ENCODE data around the gene ELOVL5.
A peak's percentile ranks its signal among the peaks of the same experiment; 100 is the strongest.

The ELOVL5 gene

DNA sequence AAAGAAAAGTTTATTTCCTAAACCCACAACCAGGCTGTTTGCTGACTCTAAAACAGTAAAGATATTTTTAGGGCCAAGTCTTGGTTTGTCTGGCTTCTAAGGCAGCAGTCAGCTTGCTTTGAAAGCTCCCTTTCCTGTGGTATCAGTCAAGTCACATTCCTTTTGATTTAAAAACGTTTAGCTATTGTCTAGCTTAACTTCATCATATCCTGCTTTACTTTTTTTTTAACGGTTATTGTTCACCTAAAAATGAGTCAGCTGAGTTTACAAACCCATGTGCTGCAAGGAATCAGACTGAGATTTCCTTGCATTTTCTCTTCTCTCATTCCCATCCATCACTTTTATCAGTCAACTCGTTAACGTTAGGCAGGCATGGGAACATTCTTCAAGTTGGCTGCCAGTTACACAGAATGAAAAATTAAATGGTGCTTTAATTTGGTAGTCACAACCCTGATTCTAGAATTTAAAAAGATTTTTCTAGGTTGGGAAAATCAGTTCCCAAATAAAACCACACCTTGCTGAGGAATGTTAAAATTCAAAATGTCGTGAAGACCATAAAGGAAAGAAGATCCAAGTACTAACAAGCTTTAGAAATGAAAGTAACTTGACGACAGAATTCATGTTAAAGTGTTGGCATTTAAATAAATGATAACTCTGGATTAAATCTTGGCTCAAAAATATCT is 45.9 kb downstream of the ELOVL5 start:
- peak; percentile 48 for DNase-seq

DNA sequence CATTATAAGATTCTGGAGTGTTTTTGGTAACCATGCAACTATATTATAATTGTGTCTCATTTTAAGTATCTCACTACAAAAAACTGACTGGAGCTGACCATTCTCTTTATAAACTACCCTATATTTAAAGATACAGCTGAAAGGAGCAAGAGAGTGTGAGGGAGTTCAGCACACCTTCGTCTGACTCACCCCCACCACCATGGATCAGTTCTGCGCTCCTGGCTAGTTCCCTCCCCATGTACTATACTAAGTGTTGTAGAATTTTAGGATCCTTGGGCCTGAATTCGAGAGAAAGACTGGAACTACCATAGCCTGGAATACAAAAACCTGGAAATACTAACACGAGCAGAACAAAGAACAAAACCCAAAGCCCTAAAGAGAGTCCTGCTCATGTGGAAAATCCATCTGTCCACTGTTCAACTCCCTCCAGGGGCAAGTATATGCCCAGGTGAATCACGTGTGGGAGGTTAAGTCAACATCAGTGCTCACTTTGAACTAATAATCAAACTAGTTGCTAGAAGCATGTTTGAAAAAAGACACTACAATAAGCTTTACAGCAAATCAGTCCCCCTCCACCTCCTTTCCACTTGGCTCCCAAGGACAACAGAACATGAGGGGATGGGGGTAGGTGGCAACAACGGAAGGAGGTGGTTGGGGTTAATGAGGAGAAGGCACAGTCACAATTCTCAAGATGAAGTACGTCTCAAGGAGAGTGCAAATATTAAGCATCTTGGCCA is 46.8 kb downstream of the ELOVL5 start:
- DNase-seq = no peak

DNA sequence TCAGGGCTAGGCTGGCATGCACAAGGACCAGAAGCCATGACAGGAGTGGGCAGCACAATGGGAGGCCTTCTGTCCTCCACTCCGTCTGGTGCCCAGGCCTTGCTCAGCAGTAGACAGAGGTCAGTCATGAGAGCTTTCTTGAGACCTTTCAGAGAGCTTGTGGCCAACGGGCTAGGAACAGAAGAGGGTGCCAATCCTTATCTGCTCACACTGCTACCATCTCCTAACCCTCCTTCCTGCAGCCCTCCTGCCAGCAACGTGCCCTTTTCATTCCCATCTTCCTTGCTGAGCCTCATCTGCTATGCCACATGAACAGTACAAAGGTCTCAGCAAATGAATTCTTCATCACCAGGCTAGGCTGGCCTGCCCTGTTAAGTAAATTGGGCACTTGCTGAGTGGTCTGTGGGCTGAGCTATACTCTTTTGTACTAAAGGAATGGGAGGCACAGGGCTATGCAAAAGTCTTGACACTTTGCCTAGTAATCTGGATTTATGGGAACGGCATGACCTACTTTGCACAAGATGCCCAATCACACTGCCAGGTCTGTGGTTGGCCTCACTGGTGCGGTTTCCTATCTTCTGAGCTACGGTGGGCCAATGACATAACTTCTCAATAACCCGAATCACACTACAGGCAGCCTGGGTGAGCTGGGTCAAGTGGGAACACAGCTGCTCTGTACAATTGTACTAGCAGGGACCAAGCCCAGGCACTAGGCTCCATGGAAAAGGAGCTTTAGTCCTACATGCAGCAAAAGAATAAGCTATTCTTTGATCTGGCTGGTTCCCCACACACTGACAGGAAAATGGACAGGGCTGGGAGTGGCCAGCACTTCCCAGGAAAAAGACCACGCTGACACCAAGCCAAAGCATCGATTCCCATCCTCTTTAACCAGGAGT is 47.8 kb downstream of the ELOVL5 start:
- peak; percentile 55 for DNase-seq

DNA sequence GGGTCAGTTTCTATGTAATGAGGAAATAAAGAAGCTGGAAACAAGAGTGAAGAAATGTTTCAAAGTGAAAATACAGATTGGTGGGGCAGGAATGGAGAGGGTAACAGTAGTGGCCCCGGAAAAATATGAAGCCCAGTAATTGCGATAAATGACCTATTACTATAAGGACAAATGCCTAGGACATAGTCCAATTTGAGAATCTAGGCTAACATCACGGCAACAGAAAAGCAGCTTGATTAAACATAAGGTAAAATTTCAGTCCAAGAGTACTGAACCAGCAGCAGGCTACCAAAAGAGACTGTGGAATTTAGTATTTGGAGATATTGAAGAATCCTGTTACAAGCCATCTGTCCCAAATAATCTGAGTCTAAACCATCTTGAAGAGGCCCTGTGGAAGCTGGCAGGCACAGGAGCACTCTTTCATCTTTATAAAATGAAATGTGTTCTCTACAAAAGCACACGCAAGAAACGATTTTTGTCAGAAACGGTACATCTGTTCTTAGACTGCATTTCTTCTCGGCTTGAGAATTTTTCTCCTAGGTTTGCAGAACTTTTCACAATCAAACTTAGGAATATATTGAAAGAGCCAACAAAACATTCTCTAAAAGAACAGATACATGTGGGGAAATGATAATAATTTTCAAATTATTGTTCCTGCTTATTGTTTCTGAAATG is 49.3 kb downstream of the ELOVL5 start:
- no peak for DNase-seq

DNA sequence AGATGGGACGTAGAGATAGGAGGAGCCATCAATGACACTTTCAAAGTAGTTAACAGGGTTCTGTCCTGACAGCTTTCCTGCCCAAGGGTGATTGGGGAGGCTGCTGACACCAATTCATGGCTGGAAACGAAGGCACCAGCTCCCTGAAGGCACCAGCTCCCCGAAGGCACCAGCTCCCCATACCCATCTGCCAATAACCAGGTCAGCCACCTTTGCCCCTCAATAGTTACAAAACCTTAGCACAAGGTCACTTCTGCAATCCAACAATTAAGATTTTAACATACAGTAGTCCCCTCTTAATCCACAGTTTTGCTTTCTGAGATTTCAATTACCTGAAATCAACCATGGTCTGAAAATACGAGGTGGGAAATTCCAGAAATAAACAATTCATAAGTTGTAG is 51.7 kb downstream of the ELOVL5 start:
- no peak for DNase-seq

DNA sequence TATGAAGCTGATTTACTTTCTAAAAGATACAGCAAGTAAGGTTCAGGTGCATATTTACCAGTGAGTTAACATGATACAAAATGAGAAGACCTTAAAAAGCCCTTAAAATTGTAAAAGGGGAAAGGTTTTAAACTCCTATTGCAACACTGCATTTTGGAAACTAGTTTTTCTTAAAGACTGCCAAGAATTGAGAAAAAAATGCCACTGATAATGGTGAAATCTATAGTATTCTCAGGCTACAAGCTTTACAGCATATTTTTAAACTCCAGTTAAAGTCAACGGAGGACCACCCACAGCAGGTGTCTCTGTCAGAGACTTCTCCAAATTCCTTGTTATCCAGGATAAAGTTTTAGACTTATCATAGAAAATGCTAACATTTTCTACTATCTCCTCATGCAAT is 53.6 kb downstream of the ELOVL5 start:
- DNase-seq = no peak

DNA sequence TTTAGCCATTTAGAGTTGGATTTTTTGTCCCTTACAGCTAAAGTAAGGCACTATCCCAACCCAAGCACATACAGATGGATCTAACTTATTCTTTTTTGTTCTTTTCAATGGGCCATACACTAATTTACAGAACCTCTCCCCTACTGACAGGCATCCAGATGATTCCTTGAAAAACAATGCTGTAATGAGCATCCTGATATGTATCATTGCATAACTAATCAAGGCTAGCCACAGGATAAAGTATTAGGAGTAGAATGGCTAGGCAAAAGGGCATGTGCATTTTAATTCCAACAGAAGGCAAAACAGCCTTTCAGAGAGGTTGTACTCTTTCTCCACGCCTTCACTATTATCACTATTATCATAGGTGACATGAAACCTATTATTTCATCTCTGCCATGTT is 54.1 kb downstream of the ELOVL5 start:
- DNase-seq = no peak

DNA sequence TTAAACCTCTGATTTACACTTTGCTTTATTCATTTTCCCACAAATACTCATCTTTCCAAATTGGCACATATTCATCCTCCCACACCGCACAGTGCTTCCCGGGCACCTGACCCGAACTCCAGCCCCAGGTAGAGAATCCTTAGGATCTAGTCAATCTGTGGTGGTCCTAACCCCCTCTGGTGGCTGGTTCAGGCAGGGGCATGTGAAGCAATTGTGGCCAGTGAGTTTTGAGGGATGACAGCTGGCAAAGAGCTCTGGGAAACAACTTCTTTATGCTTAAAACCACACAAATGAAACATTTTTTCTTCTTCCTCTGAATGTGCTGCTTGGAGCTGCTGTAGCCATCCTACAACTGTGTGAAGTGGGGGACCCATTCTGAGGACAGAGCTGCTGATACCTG is 54.7 kb downstream of the ELOVL5 start:
- DNase-seq = peak; percentile 34

DNA sequence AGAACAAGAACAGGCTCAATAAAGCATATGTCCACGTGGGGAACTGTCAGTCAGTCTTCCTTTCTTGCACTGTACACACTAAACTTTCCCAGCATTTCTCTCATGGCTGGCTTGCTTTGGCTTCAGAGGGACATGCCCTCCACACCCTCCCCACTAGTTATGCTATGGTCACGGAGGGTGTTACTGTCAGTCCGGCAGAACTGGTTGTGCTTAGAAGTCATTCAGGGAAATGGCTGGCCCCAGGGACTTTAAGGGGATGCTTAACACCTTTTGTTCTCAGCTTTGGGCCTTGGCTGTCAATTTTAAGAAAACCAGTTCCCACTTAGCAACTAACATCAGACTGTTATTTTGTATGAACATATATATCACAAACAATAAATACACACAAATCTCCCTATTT is 55.1 kb downstream of the ELOVL5 start:
- no peak for DNase-seq

DNA sequence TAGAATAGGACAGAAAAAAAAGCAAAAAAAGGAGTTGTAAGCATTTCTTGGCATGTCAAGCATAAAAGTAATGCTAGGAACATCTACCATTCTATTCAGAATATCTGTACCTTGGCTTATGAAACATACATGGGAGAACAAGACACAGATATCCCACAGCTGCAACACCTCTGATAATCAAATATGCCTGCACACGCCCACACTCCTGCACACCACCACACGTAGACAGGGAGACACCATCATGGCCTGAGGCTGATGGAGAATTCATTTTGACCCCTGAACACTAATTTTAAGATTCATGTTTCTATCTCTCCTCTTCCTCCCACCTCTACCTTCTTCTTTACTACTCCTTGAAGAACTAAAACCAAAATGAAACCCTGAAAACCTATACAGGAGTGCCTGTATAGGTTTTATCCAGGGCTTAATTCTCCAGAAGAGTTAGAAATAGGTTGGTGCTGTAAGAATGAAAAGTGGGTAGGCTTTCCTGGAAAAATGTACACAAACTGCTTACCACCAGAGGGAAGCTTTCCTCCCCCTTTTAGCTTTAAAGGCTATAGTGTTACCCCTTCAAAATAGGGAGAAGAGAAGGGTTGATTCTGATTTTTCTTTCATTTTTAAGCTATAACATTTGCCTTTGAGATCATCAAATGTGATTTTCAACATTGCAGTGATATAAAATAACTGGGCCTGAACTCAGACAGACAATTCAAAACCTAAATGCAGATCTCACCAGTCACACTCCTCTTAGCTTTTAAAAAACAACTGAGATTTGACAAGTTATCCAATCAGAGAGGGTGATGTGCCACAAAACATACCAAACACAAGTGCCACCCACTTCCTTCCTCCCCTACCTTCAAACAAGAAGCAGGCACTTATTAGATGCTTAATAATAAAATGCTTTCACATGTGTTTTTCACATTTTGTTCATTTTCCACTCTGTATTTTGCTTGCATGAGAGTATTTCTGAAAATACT is 57.9 kb downstream of the ELOVL5 start:
- DNase-seq = peak; percentile 47

DNA sequence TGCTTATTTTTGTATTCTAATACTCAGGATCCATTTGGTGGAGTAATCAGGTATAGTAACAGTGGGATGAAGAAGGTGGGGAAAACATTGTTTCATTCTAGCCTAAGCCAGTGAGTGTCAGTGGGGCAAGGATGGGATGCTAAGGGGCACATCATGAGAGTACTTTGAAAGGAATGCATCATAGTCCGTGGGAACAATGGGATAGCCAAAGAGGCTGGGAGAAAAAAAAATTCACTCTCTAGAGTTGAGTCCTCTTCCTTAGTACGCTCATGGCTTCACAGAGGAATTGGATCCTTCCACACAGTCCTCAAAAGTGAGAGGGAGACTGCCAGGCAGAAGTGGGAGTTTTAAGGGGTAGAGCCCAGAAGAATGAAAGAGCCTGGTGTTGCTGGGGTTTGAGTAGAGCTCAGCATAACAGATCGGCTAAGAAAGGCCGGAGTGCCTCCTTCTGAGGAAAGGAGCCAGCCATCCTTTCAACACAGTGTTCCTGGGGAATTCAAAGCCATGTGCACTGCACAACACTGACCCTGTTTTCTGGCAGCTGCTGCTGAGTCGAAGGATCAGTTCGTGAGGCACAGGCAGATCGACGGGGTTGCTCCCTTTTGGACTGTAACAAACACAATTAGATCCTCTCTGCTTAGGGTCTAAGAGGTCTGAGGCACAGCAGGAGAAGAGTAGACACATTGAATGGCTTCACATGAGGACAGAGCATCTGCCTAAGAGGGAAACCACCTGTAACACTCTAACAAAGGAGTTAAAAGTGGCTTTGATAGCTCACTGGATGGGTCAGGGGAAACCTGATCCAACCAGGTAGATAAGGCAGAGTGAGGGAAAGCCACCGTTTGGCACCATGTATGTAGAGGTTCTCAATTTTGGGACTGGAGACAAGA is 61.2 kb downstream of the ELOVL5 start:
- DNase-seq = no peak

DNA sequence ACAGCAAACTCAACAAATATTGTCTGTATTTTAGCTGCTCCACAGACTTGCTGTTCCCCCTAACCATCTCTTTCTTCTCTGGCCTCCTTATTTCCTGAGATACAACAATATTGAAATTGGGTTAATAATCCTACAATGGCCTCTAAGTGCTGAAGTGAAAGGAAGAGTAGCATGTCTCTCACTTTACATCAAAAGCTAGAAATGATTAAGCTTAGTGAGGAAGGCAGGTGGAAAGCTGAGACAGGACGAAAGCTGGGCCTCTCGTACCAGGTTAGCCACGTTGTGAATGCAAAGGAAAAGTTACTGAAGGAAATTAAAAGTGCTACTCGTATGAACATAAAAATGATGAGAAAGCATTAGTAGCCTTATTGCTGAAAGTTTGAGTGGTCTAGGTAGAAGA is 63.8 kb downstream of the ELOVL5 start:
- no peak for DNase-seq

DNA sequence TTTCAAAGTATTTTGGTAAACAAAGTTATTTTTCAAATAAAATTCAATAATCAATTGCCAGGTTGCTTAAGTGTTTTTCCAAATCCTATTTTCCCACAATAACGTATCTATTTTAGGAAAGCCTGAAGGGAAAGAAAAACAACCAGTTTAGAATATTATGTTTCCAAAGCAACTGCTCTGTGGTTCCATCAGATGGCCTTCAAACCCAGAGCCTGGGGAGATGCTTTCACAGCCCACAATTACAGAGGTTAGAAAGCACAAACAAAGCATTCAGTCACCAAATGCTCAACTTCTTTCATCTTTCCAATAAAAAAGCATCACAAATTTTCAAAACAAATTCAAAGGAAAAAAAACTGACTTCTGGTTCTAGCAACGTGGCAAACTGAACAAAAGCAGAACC is 66.0 kb downstream of the ELOVL5 start:
- DNase-seq = no peak

DNA sequence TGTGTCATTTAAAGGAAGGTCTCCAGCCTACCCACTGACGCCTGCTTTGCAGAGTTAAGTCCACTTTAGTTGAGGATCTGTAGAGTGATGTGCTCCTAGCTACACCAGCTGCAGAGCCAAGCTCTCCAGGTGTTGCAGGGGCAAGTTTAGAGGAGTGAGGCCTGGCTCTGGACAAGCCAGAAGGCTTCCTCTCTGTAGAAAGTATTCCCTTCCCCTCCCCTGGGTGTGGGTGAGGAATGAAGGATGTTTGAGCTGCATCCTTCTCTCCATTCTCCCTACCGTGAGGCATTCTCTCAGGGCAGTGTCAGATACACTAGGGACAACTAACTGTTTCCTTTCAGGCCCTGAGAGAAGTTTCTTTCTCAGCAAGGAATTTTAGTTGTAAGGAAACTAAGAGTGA is 66.5 kb downstream of the ELOVL5 start:
- no peak for DNase-seq

DNA sequence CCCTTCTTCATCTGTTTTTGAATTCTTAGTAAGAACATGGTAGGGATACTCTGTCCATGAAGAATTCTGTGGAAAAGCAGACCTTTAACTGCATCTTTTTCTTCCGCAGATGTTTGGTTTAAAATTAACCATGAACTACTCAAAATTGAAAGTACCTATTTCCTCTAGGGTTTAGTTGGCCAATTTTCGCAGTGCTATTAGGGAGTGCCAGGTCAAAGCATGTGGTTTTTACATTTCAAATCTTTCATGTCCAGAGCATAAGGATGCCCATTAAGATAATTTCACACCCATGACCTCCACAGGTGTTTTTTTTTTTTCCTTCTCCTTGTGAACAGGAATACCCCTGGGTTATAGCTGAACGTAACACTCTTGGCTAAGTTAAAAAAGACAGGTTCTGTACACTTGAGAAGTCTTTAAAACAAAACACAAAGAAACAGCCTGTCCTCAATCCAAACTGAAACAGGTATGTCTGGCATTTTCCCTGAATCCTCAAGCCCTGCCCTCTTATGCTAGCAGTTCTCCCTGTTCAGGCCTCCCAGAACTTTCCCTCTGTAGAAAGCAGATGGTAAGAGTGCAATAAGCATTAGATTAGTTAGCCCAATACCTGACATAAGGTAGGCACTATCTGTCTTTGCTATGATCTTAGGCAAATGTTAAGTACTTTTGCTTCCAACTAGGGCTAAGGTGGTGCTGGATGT is 67.1 kb downstream of the ELOVL5 start:
- DNase-seq = no peak

DNA sequence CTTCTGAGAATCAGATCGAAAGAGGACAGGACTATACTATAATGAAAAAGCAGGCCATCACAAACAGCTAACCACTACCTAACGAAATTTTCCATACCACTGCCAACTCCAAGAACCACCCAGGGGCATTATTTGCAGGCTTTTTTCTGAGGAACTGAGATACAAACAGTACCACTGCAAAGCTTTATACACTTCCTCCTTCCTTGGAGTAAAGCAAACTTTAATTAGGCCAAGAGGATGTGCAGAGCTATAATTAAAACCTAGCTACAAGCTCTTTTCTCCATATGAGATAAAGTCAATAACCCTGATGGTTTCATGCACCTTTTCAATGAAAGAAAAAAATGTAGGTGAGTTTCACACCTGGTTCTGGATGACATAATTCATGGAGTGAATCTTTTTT is 68.5 kb downstream of the ELOVL5 start:
- no peak for DNase-seq

DNA sequence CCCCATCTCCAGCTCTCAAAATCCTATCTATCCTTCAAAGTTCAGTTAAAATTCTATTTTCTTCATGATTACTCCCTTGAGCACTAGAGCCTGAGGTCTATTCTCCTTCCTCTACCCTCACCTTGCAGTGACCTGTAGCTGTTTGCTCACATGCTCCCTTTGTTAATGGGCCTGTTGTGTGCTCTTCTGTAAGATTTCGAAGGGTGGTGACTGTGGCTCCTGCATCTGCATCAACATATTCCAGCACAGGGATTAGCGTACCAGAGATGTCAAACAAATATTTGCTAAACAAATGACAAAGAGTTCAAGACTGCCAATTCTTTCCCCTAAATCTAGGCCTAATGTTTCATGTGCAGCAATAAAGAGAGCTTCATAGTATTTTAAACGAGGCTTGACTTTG is 69.5 kb downstream of the ELOVL5 start:
- DNase-seq = no peak

DNA sequence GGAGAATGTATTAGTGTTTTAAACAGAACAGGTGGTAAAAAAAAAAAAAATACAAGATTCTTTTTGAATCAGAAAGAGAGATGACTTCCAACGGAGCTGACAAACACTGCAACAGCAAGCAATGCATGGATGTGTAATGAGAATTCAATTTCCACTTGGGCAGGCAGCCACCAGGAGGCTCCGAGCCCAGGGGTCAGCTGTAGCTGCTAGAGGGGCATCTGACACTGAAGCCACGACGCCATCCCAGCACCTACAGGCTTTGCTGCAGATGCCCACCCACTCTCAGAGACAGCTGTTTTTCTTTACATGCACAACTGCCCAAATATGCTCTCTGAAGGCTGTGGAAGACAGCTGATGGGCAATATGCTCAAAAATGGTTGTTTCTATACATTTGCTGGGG is 75.4 kb downstream of the ELOVL5 start:
- DNase-seq = peak; percentile 22

DNA sequence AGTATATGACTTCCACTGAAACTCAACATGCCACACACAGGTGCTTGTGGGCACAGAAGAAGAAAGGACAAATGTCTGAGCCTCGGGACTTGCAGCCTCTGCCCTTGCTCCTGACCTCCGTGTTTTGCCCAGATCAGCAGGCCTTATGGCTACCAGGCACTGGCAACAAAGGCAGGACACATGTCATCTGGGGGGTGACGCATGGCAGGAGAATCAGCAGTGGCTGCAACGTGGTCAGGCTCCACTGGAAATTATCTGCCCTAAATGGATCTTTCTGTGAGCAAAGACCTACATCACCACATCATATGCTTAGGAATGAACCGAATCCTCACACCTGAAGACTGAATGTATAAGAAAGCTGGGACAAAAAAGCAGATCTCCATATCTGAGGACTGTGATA is 78.9 kb downstream of the ELOVL5 start:
- DNase-seq = no peak
